ENCODE results near the gene TEX264.

The TEX264 gene

GRCh38 chr3:51751287-51751686 is 80.2 kb downstream of the TEX264 start:
- no peaks in the 10 kb centered on the region for H3K36me3 ChIP-seq (ENCODE audit: insufficient read depth, low read length)
- no peak for DNase-seq (ENCODE audit: low read depth, low spot score)
- TF ChIP-seq EZH2 (IDR thresholded peaks at IDR 0.05) (no peak), POLR2AphosphoS5 (IDR thresholded peaks at IDR 0.05; ENCODE audit: borderline replicate concordance, low read depth, low read length) (no peak), FOXP2 (optimal IDR thresholded peaks at IDR 0.05; ENCODE audit: control extremely low read depth, extremely low read length, insufficient read depth) (no peak)
- H3K9me3 ChIP-seq (ENCODE audit: low read depth, low read length), result no peaks in the 10 kb centered on the region
- no peak overlapping the region for H3K27ac ChIP-seq
- no peak overlapping the region for H3K4me3 ChIP-seq
- no peak overlapping the region for H3K9ac ChIP-seq (ENCODE audit: insufficient read length)

Measured in SK-N-MC (cell line).